Stimulated activated CD8-positive, alpha-beta memory T cell treated with anti-CD3 and anti-CD28 coated beads, Interleukin-15, amount 100 ng/mL, for 4 hours (primary cell): ENCODE results near the gene KLHL34.

Source experiments
- DNase-seq, 2 donors: peaks; one replicate each; pipeline ENCODE4 v3.0.0-alpha.2; 2020; ENCODE audit warnings: low read depth in 2 of 2

KLHL34 gene

DNA sequence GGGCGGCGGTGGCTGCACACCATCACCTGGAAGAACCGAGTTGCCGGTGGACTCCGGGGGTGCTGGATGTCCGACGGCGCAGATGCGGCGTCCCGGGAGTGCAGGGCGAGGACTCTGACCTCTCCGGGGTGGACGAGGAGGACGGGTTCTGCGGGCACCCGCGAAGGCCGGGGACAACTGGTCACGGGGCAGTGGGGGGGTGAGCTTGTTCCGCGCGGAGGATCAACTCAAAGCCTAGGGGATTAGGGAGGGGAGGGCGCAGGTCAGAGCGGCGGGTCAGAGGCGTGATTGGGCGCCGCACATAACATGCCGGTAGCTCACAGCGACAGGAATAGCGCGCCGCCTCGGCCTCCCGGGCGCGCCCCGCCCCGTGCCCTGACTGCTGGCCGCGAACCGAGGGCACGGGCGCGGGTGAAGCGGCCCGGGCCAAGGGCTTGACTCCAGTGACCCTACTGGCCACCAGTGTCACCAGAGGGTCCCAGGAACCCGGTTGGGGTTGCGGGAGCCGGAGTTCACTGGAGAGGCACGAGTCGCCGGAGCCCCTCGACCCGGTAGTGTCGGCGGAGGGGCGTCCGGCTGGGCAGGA, at the start of gene KLHL34:
KLHL34 (minus strand) TSS at position 179 of the 586 bp plus-strand sequence. CDS start 542 bp downstream, outside the sequence.
- DNase-seq, result no peak

DNA sequence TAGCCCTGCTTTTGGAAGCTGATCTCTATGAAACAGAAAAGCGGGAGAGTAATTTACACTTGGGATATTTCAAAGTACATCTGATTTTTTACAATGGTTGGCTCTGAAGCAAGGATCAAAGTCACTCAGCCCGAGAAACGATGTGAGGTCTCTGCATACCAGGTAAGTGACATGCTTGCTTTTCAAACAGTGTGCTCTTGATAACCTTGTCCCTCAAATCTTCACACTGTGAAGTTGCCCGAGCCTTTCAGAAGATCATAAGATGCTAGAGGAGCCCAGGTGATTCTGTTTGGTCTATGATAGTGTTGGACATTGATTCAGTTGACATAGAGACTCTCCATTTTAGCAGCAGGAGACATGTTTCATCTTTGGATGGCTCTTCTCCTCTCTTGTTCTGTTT, 47.1 kb upstream of the KLHL34 start:
- DNase-seq, result no peak

- DNase-seq, result no peak
These were observed 44.6 kb upstream of the KLHL34 start for GRCh38 chrX:21702725-21703124.

DNA sequence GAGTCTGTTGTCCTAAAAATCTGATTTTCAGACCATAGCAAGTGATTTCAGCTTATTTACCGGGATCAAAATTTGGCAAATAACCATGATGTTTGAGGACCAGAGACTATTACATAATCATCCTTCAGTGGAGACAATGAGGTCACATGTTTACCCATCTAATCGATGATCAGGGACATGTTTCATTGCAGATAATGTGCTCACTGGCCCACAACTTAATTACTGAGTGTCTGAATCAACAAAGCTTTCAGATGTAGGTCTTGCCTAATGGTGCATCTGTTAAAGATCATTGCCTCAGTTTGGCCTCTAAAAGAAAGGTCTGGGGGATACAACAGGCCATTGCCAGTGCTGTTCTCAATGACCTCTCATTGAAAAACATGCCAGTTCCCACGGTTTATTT, 42.8 kb upstream of the KLHL34 start:
- DNase-seq, result no peak

GRCh38 chrX:21700275-21700674, 42.1 kb upstream of the KLHL34 start:
- DNase-seq, result no peak

DNA sequence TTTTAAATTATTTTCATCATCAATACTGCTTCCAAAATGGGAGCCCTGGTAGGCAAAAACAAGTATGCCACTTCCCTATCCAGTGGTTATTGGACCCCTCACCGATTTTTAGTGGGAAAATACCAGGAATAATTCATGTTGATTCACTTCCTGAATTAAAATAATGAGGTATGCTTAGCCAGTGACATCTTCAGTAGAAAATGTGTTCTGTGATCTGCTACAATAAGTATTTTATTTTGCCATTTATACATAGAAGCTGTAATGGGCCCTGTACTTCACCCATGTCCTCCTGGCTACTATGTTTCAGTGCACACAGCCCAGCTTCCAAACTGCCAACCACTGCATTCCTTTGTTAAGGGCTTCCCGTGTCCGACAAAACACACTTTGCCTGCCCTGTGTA, 41.0 kb upstream of the KLHL34 start:
- no peak for DNase-seq

GRCh38 chrX:21698272-21698671, 40.1 kb upstream of the KLHL34 start:
- DNase-seq, result no peak

DNA sequence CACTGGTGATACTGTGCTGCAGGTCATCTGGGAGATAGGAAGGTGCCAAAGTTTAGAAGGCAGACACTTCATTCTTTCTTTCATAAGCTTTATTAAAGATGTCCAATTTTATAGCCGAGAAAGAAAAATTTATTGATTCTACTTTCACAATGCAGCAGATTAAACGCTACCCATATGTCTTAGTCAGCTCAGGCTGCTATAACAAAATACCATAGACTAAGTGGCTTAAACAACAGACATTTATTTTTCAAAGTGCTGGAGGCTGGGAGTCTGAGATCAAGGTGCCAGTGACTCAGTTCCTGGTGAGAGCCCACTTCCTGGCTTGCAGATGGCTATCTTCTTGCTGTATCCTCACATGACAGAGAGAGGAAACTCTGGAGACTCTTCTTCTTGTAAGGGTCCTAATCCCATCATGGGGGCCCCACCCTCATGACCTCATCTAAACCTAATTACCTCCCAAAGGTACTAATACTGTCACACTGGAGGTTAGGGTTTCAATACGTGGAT, 33.4 kb upstream of the KLHL34 start:
- no peak for DNase-seq

DNA sequence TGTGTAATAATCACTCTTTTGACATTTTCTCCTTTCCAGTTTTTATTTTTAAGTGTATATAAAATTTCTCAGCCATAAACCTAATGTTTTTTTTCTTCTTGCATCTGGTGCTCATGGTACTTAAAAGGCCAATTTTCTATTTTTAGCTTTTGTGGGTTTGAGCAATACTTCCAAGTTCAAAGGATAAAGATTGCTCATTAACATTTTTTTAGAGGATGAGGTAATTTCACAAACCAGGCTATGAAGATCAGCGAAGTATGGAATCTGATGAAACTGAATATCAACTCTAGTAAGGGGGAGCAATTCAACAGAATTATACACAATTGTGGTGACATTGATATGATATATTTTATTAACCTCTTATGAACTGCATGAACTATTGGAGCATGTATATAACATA, 25.8 kb upstream of the KLHL34 start:
- no peak for DNase-seq

DNA sequence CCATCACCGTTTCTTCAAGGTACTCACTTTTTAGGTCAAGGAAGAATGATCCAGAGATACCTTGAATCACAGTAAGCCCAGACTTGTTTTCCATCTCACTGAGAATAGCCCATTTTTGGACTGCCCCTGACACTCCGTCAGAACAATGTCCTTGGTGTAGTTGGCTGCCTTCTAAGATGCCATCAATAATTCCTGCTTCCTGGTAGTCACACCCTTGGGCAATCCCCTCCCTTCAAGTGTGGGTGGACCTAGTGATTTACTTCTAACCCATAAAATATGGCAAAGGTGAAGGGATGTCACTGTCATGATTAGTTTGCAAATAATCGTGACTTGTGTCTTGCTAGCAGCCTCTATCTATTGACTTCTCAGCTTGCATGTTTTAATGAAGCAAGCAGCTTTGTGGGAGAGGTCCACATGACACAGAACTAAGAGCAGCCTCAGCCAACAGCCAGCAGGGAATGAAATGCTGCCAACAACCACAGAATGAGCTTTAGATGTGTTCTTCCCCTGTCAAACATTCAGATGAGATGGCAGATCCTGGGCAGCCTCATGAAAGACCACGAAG, 20.0 kb upstream of the KLHL34 start:
- no peak for DNase-seq

DNA sequence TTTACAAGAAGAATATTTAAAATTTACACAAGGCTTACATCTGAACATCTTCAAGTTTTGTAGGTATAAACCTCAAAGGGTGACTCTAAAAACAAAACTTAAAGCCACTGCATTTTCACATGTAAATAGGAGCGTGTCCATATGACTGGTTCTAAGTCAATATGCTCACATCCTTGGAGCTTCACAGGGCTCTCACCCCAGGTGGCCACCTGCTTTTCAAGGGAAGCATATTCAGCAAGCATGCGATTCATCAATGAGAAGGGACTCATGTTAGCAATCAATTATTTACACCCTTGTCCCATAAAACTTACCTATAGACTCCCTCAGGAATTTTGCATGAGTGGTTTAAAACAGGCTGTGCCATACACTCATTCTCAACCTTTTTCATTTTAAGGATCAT, 17.8 kb upstream of the KLHL34 start:
- no peak for DNase-seq

GRCh38 chrX:21674430-21675186, 16.5 kb upstream of the KLHL34 start:
- no peak for DNase-seq

DNA sequence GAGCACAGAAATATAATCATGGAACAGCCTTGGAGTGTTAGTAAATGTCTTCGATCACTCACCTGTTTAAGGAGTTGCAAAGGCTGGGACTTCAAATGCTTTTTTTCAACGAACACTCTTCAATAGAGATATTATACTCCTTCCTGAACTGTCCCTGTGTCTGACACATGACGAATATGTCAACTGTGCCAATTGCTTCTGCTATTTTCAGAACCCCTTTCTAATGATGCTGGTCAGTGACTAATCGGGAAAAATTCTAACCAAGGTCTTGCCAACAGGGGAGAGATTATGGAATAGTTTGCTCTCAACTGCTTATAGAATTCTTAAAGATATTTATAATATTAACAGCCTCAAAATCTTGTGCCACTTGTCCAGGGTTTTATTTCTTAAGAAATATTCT, 8.5 kb upstream of the KLHL34 start:
- DNase-seq, result no peak

GRCh38 chrX:21666252-21666651, 8.1 kb upstream of the KLHL34 start:
- DNase-seq, result no peak

- DNase-seq, result no peak
These were observed 4.6 kb upstream of the KLHL34 start for GRCh38 chrX:21662761-21663160.

- DNase-seq, result no peak
These were observed 3.2 kb upstream of the KLHL34 start for GRCh38 chrX:21661316-21661715.

DNA sequence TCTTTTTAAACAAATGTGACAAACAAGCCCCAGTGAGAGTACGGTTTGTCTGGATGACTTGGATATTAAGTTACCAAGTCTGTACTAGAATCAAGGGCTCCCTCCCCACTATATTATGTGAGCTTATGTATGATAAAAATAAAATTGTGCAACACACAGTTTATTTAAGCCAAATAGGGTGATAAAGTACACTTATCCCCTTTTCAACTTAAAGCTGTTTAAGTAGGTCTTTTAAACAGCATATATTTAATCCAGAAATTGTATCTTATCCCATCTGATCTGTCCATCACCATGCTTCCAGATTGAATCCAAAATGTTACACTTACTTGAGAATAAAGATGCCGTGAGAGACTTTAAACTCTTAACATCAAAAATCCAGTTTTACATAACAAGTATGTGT, 2.0 kb upstream of the KLHL34 start:
- DNase-seq, result no peak

- DNase-seq, result no peak
These were observed 1.2 kb upstream of the KLHL34 start for GRCh38 chrX:21659320-21659719.

DNA sequence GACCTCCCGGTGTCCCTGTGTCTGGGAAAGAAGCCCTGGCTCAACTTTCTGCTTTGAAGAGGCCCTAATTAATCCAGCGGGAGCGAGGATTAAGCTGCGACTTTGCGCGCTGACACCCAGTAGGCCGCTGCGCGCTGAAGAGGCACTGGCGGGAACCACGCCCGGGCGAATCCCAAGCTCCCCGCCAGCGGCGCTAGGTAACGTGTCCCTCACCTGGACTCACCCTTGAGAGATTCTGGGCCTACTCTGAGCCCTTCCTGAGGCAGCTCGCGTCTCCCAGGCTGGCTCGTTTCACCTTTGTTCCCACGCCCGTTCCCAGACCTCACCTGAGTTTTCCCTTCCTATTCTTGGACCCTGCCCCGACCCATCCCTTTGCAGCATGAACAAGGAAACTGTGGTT, 616 bp upstream of the KLHL34 start:
- DNase-seq, result no peak

- no peak for DNase-seq
These were observed 595 bp downstream of the KLHL34 start for GRCh38 chrX:21657318-21658151.

- DNase-seq, result no peak
These were observed 1.4 kb downstream of the KLHL34 start for GRCh38 chrX:21656587-21657317.
